ENCODE results near the gene F10.

The F10 gene

GRCh38 chr13:113117911-113118260 lies 4.7 kb upstream of the F10 start:
- DNase-seq: no peak

DNA sequence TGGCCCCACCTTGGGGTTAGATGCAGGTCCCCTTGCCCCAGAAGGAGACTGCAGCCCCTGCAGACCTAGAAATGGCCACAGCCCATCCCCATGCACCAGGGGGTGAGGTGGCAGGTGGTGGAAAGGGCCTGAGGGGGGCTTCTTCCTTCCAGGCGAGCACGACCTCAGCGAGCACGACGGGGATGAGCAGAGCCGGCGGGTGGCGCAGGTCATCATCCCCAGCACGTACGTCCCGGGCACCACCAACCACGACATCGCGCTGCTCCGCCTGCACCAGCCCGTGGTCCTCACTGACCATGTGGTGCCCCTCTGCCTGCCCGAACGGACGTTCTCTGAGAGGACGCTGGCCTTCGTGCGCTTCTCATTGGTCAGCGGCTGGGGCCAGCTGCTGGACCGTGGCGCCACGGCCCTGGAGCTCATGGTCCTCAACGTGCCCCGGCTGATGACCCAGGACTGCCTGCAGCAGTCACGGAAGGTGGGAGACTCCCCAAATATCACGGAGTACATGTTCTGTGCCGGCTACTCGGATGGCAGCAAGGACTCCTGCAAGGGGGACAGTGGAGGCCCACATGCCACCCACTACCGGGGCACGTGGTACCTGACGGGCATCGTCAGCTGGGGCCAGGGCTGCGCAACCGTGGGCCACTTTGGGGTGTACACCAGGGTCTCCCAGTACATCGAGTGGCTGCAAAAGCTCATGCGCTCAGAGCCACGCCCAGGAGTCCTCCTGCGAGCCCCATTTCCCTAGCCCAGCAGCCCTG lies 4.2 kb upstream of the F10 start:
- no peak for DNase-seq

GRCh38 chr13:113119166-113119821 lies 3.3 kb upstream of the F10 start:
- no peak for DNase-seq

DNA sequence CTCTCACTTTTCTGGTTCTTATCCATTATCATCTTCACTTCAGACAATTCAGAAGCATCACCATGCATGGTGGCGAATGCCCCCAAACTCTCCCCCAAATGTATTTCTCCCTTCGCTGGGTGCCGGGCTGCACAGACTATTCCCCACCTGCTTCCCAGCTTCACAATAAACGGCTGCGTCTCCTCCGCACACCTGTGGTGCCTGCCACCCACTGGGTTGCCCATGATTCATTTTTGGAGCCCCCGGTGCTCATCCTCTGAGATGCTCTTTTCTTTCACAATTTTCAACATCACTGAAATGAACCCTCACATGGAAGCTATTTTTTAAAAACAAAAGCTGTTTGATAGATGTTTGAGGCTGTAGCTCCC lies 2.8 kb upstream of the F10 start:
- DNase-seq: no peak

DNA sequence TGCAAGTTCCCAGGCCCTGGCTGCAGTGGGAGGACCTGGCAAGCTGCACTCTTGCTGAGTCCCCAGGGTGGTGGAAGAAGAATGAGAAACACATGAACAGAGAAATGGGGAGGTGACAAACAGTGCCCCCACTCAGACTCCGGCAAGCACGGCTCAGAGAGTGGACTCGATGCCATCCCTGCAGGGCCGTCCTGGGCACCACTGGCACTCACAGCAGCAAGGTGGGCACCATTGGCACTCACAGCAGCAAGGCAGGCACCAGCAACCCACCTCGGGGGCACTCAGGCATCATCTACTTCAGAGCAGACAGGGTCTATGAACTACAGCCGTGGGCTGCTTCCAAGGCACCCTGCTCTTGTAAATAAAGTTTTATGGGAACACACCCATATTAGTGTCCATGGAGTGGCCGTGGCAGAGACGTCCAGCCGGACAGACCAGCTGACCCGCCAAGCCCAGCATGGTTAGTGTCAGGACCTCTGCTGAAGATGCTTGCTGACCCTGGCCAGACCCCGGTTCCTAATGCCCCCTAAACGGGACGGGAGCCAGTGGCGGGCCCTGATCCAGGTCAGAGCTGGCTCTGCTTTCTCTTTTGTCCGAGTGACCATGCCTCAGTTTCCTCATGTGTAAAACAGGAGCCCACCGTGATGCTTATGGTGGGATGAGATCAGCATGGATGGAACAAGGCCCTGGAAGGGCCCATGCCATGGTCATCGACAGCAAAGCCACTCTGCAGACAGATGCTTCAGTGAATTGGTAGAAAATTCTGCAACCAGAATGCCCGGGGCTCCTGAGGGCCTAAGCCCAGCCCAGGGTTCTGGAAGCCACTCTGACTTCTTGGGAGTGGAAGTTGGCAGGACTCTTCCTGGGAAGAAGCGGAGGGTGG lies 2.1 kb upstream of the F10 start:
- no peak for DNase-seq

- DNase-seq: no peak
Observed at GRCh38 chr13:113121183-113121927, 1.2 kb upstream of the F10 start.

- DNase-seq: no peak
Observed at GRCh38 chr13:113121928-113122471, 599 bp upstream of the F10 start.

- no peak for DNase-seq
Observed at GRCh38 chr13:113123226-113124201, 915 bp downstream of the F10 start.

DNA sequence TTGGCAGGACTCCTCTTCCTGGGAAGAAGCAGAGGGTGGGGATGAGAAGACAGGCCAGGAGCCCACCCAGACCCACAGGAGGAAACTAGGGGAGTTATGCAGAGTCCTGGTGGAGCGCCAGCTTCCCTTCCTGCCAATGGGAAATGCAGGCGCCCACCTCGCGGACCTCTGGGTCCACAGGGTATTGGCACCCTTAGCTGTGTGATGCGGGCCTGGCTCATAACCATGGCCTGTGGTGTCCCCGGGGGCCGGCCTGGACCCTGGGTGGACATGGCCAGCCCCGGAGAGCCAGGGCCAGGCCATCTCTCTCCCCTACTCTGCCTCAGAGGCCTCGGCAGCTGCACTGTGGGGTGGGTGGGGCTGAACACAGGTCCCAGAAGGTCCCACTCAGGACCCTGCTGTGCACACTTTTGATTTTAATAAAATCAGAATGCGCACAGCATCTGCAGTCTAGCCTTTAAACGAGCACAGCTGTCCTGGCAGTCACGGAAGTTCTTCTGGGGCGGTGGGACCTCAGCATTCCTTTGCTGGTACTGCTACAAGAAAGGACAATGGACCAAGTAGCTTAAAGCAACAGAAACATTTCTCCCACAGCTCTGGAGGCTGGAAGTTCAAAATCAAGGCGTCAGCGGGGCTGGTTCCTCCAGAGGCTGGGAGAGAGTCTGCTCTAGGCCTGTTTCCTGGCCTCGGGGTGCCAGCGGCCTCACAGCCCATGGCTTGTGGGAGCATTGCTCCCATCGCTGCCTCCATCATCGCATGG lies 1.8 kb downstream of the F10 start:
- no peak for DNase-seq

- DNase-seq: no peak
Observed at GRCh38 chr13:113125506-113126264, 3.1 kb downstream of the F10 start.

- no peak for DNase-seq
Observed at GRCh38 chr13:113126265-113127150, 3.9 kb downstream of the F10 start.

- no peak for DNase-seq
Observed at GRCh38 chr13:113129480-113129879, 6.9 kb downstream of the F10 start.

- DNase-seq: no peak
Observed at GRCh38 chr13:113129921-113130750, 7.5 kb downstream of the F10 start.

GRCh38 chr13:113135281-113135760 lies 12.7 kb downstream of the F10 start:
- no peak for DNase-seq

DNA sequence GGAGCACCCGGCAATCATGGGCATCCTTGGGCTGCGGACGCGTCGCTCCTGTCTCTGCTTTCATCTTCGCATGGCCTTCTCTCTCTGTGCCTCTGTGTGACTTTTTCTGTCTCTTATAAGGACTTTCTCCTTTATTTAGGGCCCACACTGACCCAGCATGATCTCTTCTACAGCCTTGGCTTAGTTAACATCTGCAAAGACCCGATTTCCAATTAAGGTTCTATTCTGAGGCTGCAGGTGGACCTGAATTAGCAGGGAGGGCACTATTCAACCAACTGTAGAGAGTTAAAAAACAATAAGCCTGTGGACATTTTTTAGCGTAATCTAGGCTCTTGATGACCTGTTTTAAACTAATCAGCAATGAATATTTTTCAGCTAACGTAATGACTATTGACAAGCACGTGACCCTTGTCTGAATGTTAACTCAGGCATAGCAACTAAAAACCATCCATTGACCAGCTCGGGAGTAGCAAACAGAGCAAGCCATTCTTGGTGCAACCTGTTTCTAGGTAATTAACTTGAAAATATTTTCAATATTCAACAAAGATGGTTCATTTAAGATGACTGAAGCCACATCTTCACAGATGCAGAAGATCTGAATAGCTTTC lies 15.2 kb downstream of the F10 start:
- no peak for DNase-seq

DNA sequence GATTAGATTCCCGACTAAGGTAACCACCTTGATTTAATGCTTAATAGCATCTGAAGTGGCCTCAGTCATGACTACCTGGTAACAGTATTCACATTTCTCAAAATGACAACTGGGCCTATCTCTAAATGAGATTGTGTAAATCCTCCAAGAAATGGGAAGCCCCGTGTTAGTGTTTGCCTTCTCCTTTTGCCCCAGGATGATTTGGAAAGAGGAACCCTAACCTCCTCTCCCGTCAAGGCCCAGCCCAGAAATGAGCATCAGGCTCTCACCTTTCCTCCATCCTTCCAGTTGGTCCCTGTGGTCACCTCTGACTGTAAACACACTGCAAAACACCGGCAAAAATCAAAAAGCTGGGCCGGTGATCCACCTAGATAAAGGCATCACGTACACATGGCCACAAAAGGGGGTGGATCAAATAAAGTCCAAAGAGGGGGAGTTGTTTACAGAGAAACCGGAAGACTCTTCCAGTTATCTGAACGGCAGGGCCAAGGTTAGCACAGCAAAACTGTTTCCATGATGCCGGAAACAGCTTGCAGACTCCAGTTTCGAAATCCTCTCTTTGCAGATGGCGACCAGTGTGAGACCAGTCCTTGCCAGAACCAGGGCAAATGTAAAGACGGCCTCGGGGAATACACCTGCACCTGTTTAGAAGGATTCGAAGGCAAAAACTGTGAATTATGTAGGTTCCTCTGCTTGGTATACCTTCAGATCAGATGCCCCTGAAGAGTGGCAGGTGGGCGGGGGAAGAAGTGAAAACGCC lies 16.4 kb downstream of the F10 start:
- no peak for DNase-seq

DNA sequence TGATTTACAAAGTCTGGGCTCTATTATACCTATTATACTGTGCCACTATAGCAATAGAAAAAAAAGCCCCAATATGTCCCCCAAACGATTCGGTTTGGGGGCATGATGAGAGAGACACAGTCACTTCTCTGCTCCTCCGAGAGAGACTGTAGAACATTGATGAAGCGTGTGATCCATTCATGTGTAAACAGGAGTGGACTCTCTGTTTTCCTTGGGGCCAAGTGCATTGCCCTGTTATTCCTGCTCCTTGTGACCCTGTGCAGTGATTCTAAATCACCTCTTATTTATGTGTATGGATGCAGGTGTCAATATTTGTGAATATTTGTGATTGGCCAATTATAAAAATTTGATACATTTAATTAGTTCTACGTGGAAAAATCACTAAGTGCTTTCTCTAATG lies 17.0 kb downstream of the F10 start:
- DNase-seq: no peak
